H1 (cell line): ENCODE measurements around the gene PTPRD.

Experiments
- BCL11A ChIP-seq, 2 experiments: IDR thresholded peaks; one replicate each; pipeline ENCODE4 v1.6.1; 2011; ENCODE audit warnings: low read depth in 2 of 2, low read length in 2 of 2, mild to moderate bottlenecking in 2 of 2
- CEBPB ChIP-seq: IDR thresholded peaks from 2 replicates; pipeline ENCODE4 v1.6.1; 2012; ENCODE audit warnings: low read depth, low read length
- CHD2 ChIP-seq: IDR thresholded peaks from 2 replicates; pipeline ENCODE4 v1.6.1; 2012; ENCODE audit warnings: low read length, improper control_type of control experiment
- CREB1 ChIP-seq: IDR thresholded peaks from 2 replicates; pipeline ENCODE4 v1.6.1; 2012; ENCODE audit warnings: inconsistent platforms
- EP300 ChIP-seq, 2 experiments: IDR thresholded peaks; 1 replicate in 1 of 2; 2 replicates in 1 of 2; pipeline ENCODE4 v1.6.1; 2011 to 2012; ENCODE audit warnings: low read depth in 2 of 2, low read length in 2 of 2, mild to moderate bottlenecking in 2 of 2, borderline replicate concordance in 1 of 2, inconsistent platforms in 1 of 2, moderate library complexity in 1 of 2
- NRF1 ChIP-seq: IDR thresholded peaks from 2 replicates; pipeline ENCODE4 v1.6.1; 2011; ENCODE audit warnings: mild to moderate bottlenecking, low read depth, low read length, improper control_type of control experiment
- POLR2A ChIP-seq, 2 experiments: IDR thresholded peaks; 1 replicate in 1 of 2; 2 replicates in 1 of 2; pipeline ENCODE4 v1.6.1; 2011; ENCODE audit warnings: low read depth in 2 of 2, low read length in 2 of 2, mild to moderate bottlenecking in 2 of 2; ENCODE audit errors: control extremely low read depth in 1 of 2
- POLR2AphosphoS5 ChIP-seq: IDR thresholded peaks from 2 replicates; pipeline ENCODE4 v1.6.1; 2011; ENCODE audit warnings: low read depth, low read length
- RAD21 ChIP-seq, 2 experiments: IDR thresholded peaks in 1 of 2; conservative IDR thresholded peaks in 1 of 2; 2 replicates each; pipeline ENCODE4 v1.6.1; 2011; ENCODE audit warnings: low read depth in 2 of 2, low read length in 2 of 2, improper control_type of control experiment in 1 of 2, inconsistent platforms in 1 of 2, mild to moderate bottlenecking in 1 of 2, moderate library complexity in 1 of 2
- RFX5 ChIP-seq: IDR thresholded peaks from 2 replicates; pipeline ENCODE4 v1.6.1; 2011; ENCODE audit warnings: low read depth, low read length, improper control_type of control experiment, borderline replicate concordance
- SP2 ChIP-seq: IDR thresholded peaks from 2 replicates; pipeline ENCODE4 v1.6.1; 2012; ENCODE audit warnings: mild to moderate bottlenecking, low read length, inconsistent platforms
- TAF1 ChIP-seq: IDR thresholded peaks from 2 replicates; pipeline ENCODE4 v1.6.1; 2011; ENCODE audit warnings: mild to moderate bottlenecking, low read depth, low read length
- TF ChIP-seq, protein P1 (sequence below), 3 experiments: IDR thresholded peaks; 1 replicate in 2 of 3; 2 replicates in 1 of 3; pipeline versions ENCODE4 v1.5.1 to v1.6.1; 2011; ENCODE audit warnings: low read length in 3 of 3, mild to moderate bottlenecking in 3 of 3, inconsistent platforms in 2 of 3, low read depth in 1 of 3, moderate library complexity in 1 of 3; ENCODE audit not compliant: insufficient read depth in 1 of 3; ENCODE audit errors: control extremely low read depth in 1 of 3
- TF ChIP-seq, protein P2 (sequence below): IDR thresholded peaks from 2 replicates; pipeline ENCODE4 v1.6.1; 2012; ENCODE audit warnings: inconsistent platforms

- TF ChIP-seq BCL11A (IDR thresholded peaks at IDR 0.05; ENCODE audit: low read depth in 2 of 2, low read length in 2 of 2) (no peak), POLR2AphosphoS5 (no peak), TAF1 (no peak), RAD21 (IDR thresholded peaks at IDR 0.05 in 1 of 2, conservative IDR thresholded peaks at IDR 0.05 in 1 of 2; ENCODE audit: low read depth in 2 of 2, low read length in 2 of 2) (no peak), POLR2A (IDR thresholded peaks at IDR 0.05; ENCODE audit: control extremely low read depth in 1 of 2, low read depth in 2 of 2, low read length in 2 of 2) (no peak), EP300 (IDR thresholded peaks at IDR 0.05; ENCODE audit: borderline replicate concordance in 1 of 2, low read depth in 2 of 2, low read length in 2 of 2) (no peak), CREB1 (no peak), RFX5 (no peak), SP2 (no peak), CHD2 (no peak), NRF1 (no peak), CEBPB (no peak)
- TF ChIP-seq, protein P1, sequence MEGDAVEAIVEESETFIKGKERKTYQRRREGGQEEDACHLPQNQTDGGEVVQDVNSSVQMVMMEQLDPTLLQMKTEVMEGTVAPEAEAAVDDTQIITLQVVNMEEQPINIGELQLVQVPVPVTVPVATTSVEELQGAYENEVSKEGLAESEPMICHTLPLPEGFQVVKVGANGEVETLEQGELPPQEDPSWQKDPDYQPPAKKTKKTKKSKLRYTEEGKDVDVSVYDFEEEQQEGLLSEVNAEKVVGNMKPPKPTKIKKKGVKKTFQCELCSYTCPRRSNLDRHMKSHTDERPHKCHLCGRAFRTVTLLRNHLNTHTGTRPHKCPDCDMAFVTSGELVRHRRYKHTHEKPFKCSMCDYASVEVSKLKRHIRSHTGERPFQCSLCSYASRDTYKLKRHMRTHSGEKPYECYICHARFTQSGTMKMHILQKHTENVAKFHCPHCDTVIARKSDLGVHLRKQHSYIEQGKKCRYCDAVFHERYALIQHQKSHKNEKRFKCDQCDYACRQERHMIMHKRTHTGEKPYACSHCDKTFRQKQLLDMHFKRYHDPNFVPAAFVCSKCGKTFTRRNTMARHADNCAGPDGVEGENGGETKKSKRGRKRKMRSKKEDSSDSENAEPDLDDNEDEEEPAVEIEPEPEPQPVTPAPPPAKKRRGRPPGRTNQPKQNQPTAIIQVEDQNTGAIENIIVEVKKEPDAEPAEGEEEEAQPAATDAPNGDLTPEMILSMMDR (IDR thresholded peaks at IDR 0.05; ENCODE audit: control extremely low read depth in 1 of 3, insufficient read depth in 1 of 3, low read depth in 1 of 3, low read length in 3 of 3), result no peak
- TF ChIP-seq, protein P2, sequence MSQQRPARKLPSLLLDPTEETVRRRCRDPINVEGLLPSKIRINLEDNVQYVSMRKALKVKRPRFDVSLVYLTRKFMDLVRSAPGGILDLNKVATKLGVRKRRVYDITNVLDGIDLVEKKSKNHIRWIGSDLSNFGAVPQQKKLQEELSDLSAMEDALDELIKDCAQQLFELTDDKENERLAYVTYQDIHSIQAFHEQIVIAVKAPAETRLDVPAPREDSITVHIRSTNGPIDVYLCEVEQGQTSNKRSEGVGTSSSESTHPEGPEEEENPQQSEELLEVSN, result no peak
Observed at GRCh38 chr9:9186086-9186485, 1426.7 kb downstream of the PTPRD start.
